GM19463 (cell line): Measurements from ENCODE around the gene FBLN7.
"Not testable (repeated sequence)": the region's sequence is repeated elsewhere in the genome, so short reads cannot be mapped to it uniquely, and the experiment has no call there.

Source experiments
- ATAC-seq: cut with Tn5 transposase; IDR thresholded peaks from one replicate; pipeline ENCODE4 v1.9.1; 2021; ENCODE audit warnings: mild to moderate bottlenecking, moderate library complexity; ENCODE audit not compliant: unreplicated experiment

FBLN7 gene, protein sequence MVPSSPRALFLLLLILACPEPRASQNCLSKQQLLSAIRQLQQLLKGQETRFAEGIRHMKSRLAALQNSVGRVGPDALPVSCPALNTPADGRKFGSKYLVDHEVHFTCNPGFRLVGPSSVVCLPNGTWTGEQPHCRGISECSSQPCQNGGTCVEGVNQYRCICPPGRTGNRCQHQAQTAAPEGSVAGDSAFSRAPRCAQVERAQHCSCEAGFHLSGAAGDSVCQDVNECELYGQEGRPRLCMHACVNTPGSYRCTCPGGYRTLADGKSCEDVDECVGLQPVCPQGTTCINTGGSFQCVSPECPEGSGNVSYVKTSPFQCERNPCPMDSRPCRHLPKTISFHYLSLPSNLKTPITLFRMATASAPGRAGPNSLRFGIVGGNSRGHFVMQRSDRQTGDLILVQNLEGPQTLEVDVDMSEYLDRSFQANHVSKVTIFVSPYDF

DNA sequence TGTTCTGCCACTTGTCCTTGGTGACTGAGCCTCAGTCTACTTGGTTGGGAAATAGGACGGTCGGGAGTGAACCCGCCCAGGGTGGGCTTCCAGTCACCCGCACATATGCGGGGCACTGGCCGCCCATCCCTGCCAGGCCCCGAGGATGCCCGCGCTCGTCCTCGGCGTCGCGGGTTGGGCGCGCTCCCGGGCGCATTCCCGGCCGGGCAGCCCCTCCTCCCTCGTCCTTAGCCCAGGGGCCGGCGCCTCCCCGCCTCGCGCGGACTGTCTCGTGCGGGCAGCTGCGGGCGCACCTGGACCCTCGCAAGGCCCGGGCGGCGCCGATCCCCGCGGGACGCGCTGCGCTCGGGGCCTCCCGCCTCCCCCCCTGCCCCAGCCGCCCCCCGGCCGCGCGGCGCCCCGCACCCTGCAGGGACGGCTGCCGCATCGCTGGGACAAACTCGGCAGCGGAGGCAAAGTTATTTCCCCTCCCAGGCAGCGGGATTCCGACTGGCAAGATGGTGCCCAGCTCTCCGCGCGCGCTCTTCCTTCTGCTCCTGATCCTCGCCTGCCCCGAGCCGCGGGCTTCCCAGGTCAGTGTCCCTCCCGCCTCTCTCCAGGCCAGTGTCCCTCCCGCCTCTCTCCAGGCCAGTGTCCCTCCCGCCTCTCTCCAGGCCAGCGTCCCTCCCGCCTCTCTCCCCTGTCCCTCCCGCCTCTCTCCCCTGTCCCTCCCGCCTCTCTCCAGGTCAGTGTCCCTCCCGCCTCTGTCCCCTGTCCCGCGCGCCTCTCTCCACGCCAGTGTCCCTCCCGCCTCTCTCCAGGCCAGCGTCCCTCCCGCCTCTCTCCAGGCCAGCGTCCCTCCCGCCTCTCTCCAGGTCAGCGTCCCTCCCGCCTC is at the start of gene FBLN7:
Gene FBLN7, plus strand, starts transcription at position 227 of the 874 bp plus-strand sequence. Its CDS starts 271 bp downstream, at position 498.
- no peak for ATAC-seq

DNA sequence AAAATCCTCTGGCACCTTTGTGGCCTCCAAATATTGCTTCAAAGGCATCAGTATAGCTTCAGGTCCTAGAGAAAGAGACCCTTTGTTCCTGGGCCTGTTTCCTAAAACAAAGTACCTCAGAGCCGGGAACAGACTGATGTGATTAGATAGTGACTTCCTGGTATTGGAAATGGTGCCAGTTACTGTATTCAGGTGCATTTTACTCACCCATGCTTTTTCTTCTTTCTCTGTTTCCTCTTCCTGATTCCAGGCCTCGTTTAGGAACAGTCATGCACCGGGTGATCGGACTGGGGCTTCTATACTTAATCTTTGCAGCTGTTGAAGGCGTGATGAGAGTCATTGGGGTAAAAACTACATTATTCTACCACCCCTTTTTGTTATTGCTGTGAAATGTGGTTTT is 48.8 kb upstream of the FBLN7 start:
- no peak for ATAC-seq

DNA sequence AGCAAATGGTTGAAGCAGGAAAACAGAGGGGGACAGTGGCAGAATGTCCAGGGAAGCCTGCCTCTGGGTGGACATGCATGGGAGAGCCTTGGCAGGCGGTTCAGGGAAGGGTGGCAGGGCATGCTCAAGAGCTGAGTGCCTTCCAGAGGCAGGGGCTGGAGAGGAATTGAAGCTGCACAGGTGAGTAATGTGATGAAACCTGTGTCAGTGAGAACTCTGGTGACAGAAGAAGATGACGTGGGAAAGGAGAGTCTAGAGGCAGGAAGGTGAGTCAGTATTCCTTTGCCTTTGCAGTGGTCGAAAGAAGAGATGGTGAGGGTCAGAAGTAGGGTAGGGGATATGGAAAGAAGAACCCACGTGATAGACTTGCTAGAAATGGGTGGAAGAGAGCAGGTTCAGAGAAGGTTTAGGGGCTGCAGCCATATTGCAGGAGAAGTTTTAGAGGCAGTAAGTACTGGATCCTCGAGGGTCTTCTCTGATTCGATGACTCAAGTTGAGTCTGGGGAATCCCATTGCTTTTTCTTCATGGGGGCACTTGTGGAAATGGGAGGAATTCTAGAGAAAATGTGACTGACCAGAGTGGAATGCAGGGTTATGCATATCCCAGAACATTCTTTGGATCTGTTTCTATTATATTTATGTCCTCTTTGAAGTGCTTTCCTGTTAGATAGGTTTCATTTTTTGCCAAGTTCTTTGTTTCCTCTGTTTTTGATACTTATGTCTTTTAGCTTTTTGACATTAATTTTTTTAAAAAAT is 45.7 kb upstream of the FBLN7 start:
- no peak for ATAC-seq

DNA sequence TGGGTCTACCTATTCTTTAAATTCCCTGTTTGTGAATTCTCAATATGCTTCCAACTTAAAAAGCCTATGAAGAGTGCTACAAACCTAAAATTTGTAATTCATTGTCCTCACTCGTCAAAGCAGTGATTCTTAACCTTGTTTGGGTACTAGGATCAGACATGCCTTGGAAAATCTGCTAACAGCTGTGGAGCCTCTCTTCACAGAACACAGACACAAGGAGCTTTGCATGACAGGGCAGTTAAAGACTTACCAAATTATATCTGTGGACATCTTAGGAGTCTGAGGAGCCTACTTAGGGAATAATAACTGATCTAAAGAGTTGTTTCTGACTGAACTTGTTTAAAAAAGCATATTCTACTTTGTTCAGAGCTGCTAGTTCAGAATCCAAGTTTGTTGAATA is 45.0 kb upstream of the FBLN7 start:
- ATAC-seq: no peak

DNA sequence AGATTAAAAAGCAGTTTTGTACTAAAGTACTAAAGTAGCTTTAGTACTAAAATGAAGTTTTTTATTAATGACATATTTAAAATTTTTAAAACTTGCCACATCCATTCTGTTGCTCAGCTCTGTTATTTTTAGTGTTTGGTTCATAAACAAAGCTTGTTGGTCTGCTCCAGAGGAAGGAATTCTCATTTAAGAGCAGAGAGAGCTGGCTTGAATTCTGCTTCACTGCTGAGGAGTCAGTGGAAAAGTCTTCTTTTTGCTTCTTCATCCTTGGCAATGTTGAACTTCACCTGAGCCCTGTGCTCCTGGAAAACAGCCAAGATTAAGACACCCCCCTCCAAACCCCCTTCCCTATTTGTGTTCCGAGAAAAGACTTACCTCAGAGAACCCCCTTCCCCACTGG is 42.5 kb upstream of the FBLN7 start:
- ATAC-seq: no peak

DNA sequence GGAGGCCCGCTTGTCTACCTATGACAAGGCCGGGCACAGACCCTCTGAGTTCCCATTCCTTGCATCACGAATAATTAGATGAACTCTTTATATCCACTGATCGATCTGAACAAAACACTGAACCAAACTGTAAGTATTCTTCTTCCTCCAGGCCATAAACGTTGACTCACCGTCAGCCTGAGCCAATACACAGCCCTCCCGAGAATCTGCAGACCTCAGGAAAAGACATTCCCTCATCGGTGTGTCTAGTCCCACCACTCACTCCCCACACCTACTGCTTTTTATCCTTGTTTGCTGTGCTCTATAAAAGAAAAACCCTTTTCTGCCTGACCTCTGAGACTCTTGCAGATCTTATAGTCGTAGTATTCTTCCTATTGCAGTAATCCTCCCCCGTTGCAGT is 42.1 kb upstream of the FBLN7 start:
- no peak for ATAC-seq

DNA sequence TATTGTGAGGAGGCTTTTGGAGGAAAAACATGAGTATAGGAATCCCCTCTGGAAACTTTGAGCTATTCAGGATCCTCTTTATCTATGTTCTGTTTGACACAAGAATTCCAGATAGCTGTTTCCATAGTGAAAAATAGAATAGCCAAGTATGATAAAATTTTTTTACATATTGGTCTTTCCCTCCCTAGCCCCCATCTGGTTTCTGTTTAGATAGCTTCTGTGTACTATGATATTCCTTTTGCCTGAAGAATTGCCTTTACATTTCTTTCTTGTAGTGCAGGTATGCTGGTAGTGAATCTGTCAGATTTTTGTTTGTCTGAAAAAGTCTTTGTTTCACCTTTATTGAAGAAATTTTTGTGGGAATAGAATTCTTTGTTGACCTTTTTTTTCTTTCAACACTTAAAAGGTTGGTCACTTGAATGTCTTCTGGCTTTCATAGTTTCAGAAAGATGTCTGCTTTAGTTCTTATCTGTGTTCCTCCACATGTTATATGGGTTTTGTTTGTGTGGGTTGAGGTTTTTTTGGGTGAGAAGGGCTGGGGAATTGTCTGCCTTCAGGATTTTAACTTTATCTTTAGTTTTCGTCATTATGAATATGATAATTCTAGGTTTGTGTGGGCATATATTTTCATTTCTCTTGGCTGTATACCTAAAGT is 29.9 kb upstream of the FBLN7 start:
- ATAC-seq: no peak

DNA sequence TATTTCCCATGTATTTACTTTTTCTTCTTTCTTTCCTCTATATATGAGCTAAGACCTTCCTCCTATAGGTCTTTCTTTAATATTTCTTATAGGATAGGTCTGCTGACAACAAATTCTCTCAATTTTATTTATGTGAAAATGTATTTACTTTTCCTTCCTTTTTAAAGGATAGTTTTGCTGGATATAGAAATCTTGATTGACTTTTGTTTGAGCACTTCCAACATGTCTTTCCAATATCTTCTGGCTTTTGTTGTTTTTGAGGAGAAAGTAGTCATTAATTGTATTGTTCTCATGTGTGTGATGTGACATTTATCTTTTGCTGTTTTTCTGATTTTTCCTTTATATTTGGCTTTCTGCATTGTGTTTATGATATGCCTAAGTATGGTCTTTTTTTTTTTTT is 28.9 kb upstream of the FBLN7 start:
- ATAC-seq: no peak

DNA sequence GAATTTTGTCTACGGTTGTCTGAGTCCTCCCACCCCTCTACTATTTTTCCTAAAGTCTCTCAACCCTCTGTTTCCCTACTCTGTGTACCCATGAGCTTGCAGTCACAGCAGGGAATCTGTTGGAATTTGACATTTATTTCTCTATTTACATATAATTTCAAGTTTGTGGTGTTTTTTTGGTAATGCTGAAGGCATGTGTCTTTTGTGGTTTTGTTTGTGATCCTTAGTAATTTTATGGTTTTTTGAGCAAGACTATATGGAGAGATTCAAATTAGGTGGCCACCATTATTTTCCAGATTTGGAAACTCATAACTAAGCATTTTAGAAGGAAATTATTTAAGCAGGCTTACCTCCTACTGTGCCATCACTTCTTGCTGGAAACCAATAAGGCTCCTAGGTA is 27.2 kb upstream of the FBLN7 start:
- no peak for ATAC-seq

DNA sequence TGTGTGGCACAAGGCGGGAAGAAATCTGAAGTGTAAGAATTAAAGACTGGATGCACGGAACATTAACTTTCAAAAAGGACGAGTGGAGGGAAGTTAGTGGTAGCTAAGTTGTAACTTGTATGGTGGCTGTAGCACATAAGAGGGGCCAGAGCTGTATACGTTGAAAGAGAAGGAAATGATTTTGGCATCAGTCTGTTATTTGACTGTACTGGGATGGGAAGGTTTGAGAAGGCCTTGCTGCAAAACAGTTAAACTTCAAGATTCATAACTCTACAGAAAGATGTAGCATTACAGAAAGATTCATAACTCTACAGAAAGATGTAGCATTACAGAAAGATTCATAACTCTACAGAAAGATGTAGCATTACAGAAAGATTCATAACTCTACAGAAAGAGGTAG is 24.8 kb upstream of the FBLN7 start:
- not testable (repeated sequence) for ATAC-seq

DNA sequence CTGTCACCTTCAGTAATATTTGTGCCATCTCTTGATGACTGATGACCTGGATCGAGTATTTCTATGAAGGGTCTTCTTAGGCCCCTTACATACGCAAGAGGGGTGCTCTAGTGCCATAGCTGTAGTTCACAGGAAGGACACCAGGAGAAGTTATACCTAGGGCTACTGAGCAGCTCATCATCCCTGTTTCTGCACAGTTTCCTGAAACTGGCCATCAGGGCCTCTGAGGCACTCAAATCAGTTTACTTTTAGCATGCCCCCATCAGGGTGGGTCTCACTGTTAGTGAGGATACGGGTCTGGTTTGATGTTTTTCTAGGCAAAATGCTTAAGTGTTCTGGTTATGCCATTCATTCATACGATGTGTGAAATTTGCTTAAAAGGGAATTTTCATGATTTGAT is 20.0 kb upstream of the FBLN7 start:
- ATAC-seq: no peak

DNA sequence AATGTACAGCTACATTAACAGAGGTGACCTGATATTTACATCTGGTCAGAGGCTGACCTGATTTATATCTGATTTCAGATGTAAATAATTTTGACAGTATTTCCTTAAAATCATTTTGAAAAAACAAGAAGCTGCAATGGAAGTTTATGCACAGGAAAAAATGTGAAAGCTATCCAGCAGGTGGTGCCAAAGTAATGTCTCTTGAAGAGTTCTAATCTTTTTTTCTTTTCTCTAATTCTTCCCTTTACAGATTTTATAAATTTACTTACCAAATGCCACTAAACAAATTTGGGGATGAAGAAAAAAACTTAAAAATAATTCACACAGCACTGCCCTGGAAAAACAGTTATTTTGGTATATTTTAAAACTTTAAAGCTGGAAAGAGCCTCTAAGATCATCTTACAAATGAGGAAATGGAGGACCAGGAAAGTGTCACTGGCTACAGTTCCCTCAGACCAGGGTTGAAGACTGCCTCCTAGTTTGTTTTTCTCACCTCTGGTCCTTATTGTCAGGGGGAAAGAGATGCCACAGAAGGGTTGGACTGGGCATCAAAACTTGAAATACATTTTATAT is 16.4 kb upstream of the FBLN7 start:
- ATAC-seq: no peak

DNA sequence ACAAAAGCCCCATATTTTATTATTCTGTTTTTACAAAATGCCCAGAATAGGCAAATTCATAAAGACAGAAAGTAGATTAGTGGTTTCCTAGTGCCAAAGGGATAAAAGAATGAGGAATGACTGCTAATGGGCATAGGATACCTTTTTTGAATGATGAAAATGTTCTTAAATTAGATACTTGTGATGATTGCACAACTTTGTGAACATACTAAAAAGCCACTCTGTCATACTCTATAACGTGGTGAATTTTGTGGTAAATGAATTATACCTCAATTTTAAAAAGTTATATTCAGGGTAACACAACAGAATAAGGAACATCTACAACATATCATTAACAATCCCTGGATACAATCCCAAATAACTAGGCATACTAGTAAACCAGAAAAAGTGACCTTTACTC is 9.1 kb upstream of the FBLN7 start:
- no peak for ATAC-seq

DNA sequence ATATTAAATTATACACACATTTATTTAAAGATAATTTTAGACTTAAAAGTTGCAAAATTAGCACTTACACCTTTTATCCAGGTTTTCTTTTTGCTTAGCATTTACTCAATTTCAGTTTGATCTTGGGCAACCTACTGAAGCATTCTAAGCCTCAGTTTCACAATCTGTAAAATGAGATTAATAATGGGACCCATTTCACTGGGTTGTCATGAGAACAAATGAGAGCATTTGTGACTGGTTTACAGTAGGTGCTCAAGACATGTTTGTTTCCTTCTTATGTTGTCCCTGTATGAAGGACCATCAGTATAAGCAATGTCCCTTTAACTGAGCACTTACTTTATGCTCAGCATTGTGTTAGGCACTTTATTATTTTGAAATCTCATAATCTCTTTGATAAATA is 4.8 kb upstream of the FBLN7 start:
- ATAC-seq: no peak

DNA sequence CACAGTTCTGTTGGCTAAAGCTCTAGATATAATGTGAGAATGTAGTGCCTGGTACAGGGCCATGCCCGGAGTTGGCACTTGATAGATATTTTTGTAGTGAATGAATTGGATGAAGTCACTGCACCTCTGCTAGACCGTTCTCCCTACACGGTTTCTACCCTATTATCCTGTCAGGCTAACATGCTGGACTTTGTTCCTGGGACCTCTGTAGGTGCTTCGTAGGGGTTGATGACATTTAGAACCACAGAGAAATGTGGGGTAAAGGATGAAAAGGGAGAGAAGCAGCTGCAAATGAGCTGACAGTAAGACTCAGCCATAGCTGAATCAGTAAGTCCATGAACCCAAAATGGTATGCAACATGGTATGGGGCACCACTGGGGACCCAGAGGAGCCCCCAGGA is 4.1 kb upstream of the FBLN7 start:
- ATAC-seq: no peak

DNA sequence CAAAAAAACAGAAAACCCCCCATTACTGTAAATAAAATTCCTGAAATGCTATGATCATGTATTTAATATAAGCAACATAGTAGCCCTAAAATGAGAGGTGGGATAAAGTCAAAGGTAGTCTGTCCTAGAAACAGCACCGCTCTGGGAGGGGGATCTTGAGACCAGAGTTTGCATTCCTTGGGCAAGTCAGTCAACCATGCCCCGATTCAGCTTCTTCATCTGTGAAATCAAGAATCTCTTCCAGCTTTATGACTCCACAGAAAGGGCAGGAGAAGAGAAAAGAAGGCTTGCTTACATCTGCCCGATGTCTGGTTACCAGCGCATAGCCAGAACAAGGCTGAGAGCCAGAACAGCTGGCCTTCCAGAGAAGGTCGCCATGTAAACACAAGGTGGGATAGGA is 2.1 kb upstream of the FBLN7 start:
- no peak for ATAC-seq

DNA sequence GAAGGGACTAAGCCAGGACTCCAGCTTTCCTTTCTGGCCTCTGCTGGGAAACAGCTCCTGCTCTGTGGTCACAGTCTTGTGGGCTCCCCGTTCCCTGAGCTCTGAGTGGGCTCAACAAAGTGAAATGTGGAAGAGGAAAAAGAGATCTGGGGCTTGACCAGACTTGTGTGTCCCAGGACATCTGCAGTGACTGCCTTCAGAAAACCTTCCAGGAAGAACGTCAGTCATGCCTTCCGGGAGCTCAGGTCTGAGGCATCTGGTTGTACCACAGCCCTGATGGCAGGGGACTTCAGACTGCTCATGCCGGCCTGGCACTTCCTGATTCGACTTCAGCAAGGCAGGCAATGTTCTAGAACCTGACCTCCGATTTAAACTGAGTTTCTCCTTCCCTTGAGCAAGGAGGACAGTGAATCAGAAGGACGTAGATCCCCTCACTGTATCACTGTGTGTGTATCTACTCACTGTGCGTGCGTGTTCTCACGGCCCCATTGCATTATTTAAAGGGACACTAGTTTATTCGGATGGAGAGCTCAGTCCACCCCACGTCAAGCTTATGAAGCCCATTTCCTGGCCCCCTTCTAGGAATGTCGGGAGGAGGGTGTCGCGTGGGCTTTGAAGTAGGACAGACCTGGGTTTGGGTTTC is 548 bp upstream of the FBLN7 start:
- no peak for ATAC-seq

DNA sequence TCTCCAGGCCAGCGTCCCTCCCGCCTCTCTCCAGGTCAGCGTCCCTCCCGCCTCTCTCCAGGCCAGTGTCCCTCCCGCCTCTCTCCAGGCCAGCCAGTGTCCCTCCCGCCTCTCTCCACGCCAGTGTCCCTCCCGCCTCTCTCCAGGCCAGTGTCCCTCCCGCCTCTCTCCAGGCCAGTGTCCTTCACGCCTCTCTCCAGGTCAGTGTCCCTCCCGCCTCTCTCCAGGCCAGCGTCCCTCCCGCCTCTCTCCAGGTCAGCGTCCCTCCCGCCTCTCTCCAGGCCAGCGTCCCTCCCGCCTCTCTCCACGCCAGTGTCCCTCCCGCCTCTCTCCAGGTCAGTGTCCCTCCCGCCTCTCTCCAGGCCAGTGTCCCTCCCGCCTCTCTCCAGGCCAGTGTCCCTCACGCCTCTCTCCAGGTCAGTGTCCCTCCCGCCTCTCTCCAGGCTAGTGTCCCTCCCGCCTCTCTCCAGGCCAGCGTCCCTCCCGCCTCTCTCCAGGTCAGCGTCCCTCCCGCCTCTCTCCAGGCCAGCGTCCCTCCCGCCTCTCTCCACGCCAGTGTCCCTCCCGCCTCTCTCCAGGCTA is 939 bp downstream of the FBLN7 start:
- ATAC-seq: not testable (repeated sequence)

DNA sequence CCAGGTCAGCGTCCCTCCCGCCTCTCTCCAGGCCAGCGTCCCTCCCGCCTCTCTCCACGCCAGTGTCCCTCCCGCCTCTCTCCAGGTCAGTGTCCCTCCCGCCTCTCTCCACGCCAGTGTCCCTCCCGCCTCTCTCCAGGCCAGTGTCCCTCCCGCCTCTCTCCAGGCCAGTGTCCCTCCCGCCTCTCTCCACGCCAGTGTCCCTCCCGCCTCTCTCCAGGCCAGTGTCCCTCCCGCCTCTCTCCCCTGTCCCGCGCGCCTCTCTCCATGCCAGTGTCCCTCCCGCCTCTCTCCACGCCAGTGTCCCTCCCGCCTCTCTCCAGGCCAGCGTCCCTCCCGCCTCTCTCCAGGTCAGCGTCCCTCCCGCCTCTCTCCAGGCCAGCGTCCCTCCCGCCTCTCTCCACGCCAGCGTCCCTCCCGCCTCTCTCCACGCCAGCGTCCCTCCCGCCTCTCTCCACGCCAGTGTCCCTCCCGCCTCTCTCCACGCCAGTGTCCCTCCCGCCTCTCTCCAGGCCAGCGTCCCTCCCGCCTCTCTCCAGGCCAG is 1.5 kb downstream of the FBLN7 start:
- ATAC-seq: not testable (repeated sequence)
